Panc1 (cell line): ENCODE results near the gene GPR176. TPM values are rescaled to one million over a fixed set of nuclear protein-coding genes. Genes with fewer than 3 reads are reported as not detected.
A peak's percentile ranks its signal among the peaks of the same experiment; 100 is the strongest.

Experiments used
- ATAC-seq: fragments of 200-7000 bp; cut with Tn5 transposase; 2 replicates; pipeline ENCODE4 v1.9.1; 2020; ENCODE audit warnings: mild to moderate bottlenecking, moderate library complexity
- BruUV-seq: library from RNA; stranded (reverse); fragments of 400-500 nt; replicated peaks from 2 replicates; lab custom pipeline; 2021; lab: Mats Ljungman, UMichigan
- CTCF ChIA-PET: fragments of 300-600 bp; sonication (Branson Sonifier 250); formaldehyde crosslinking; loops from one replicate; lab custom pipeline; 2022; ENCODE audit warnings: antibody characterized with exemption; lab: Charles Lee
- POLR2A ChIA-PET: fragments of 300-600 bp; sonication (Branson Sonifier 250); formaldehyde crosslinking; loops from one replicate; lab custom pipeline; 2022; ENCODE audit warnings: antibody characterized with exemption; lab: Charles Lee
- DNase-seq: peaks from one replicate; pipeline ENCODE4 v3.0.0-alpha.2; 2010; ENCODE audit warnings: low read depth, low spot score
- H3K27ac ChIP-seq: 2 replicates; pipeline ENCODE4 v1.5.1; 2011; ENCODE audit warnings: mild to moderate bottlenecking, low read length, inconsistent platforms
- H3K27me3 ChIP-seq: fragments of 200-500 bp; sonication (Bioruptor generic); 2 replicates; pipeline ENCODE4 v1.6.0; 2014; ENCODE audit warnings: low read length, inconsistent platforms; ENCODE audit not compliant: control insufficient read depth, insufficient read depth
- H3K36me3 ChIP-seq: fragments of 200-500 bp; sonication (Bioruptor generic); 2 replicates; pipeline ENCODE4 v1.5.1; 2014; ENCODE audit warnings: inconsistent platforms, mild to moderate bottlenecking, low read length, moderate library complexity; ENCODE audit not compliant: control insufficient read depth, insufficient read depth
- H3K4me1 ChIP-seq: 2 replicates; pipeline ENCODE4 v1.5.1; 2011; ENCODE audit warnings: inconsistent platforms, mild to moderate bottlenecking, low read length, moderate library complexity; ENCODE audit not compliant: control insufficient read depth, insufficient read depth
- H3K4me3 ChIP-seq, 2 experiments: 2 replicates each; pipeline ENCODE4 v1.5.1; 2011 to 2012; ENCODE audit warnings: low read depth in 2 of 2, low read length in 2 of 2, mild to moderate bottlenecking in 2 of 2, inconsistent platforms in 1 of 2, moderate library complexity in 1 of 2
- H3K9me3 ChIP-seq: fragments of 200-500 bp; sonication (Bioruptor generic); 2 replicates; pipeline ENCODE4 v1.5.1; 2014; ENCODE audit warnings: low read depth, mild to moderate bottlenecking, inconsistent platforms, low read length, moderate library complexity; ENCODE audit not compliant: control insufficient read depth, insufficient read depth
- POLR2AphosphoS5 ChIP-seq: IDR thresholded peaks from 2 replicates; pipeline ENCODE4 v1.6.1; 2012; ENCODE audit warnings: mild to moderate bottlenecking, low read depth, low read length, moderate library complexity
- SIN3A ChIP-seq: IDR thresholded peaks from 2 replicates; pipeline ENCODE4 v1.6.1; 2012; ENCODE audit warnings: low read depth, mild to moderate bottlenecking, low read length, moderate library complexity, borderline replicate concordance; ENCODE audit not compliant: insufficient read depth
- TCF7L2 ChIP-seq: IDR thresholded peaks from 2 replicates; pipeline ENCODE4 v1.6.1; 2011; ENCODE audit warnings: mild to moderate bottlenecking, low read depth, low read length, inconsistent platforms
- in situ Hi-C: cut with HindIII; loops from 2 replicates; pipeline ENCODE4 v1.10.0; 2016; ENCODE audit warnings: low sequenced_read_pairs, low pct_unique_long_range_greater_than_20kb
- intact Hi-C: fragments of 100-400 bp; cut with micrococcal nuclease; formaldehyde crosslinking; loops from one replicate; pipeline ENCODE4 v1.10.0; 2022; ENCODE audit not compliant: unreplicated experiment
- total RNA-seq: library from RNA; stranded (reverse); gene quantifications from one replicate; pipeline ENCODE4 v1.2.1, GENCODE V29; 2021; ENCODE audit not compliant: unreplicated experiment
- TF ChIP-seq, protein P1 (sequence below): fragments of 450-650 bp; IDR thresholded peaks from 2 replicates; pipeline ENCODE4 v1.5.1; 2017; ENCODE audit warnings: mild to moderate bottlenecking
- TF ChIP-seq, protein P2 (sequence below), 2 experiments: IDR thresholded peaks; 2 replicates each; pipeline ENCODE4 v1.6.1; 2011 to 2012; ENCODE audit warnings: low read depth in 2 of 2, control low read depth in 1 of 2, low read length in 1 of 2, mild to moderate bottlenecking in 1 of 2, moderate library complexity in 1 of 2; ENCODE audit not compliant: insufficient read depth in 1 of 2

The GPR176 gene
- total RNA-seq, 1 experiment from 2014 or later = 12.7 TPM

GRCh38 chr15:39781967-39782302 lies 138.1 kb downstream of the GPR176 start:
- BruUV-seq = no TSS peak
- peak overlapping the region; percentile 63 to 93 for H3K4me3 ChIP-seq
- ATAC-seq (no peak), DNase-seq (no peak)
- peaks cover 37% of the 10 kb centered on the region for H3K4me1 ChIP-seq
- ChIA-PET POLR2A (interaction anchor here (0.7 to 1.0 kb wide), 2 partner anchors 41 to 808 kb away, joined by 3 read pairs; no protein-coding TSS in a partner anchor), CTCF (interaction anchor here (0.9 kb wide), 1 partner anchor 152 kb away, joined by 3 read pairs; the partner anchor contains the start of gene EIF2AK4)
- H3K27ac ChIP-seq = peak overlapping the region; percentile 82
- H3K9me3 ChIP-seq = no peaks in the 10 kb centered on the region
- intact Hi-C loops = loop anchor here (10.0 kb wide), 1 partner anchor 253 kb away; the partner anchor contains the start of gene SRP14
- no peaks in the 10 kb centered on the region for H3K36me3 ChIP-seq
- in situ Hi-C loops = no loop called here
- no peaks in the 10 kb centered on the region for H3K27me3 ChIP-seq
- TF ChIP-seq POLR2AphosphoS5 (no peak), TCF7L2 (no peak), SIN3A (no peak)
- TF ChIP-seq, protein P1, sequence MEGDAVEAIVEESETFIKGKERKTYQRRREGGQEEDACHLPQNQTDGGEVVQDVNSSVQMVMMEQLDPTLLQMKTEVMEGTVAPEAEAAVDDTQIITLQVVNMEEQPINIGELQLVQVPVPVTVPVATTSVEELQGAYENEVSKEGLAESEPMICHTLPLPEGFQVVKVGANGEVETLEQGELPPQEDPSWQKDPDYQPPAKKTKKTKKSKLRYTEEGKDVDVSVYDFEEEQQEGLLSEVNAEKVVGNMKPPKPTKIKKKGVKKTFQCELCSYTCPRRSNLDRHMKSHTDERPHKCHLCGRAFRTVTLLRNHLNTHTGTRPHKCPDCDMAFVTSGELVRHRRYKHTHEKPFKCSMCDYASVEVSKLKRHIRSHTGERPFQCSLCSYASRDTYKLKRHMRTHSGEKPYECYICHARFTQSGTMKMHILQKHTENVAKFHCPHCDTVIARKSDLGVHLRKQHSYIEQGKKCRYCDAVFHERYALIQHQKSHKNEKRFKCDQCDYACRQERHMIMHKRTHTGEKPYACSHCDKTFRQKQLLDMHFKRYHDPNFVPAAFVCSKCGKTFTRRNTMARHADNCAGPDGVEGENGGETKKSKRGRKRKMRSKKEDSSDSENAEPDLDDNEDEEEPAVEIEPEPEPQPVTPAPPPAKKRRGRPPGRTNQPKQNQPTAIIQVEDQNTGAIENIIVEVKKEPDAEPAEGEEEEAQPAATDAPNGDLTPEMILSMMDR = no peak
- TF ChIP-seq, protein P2, sequence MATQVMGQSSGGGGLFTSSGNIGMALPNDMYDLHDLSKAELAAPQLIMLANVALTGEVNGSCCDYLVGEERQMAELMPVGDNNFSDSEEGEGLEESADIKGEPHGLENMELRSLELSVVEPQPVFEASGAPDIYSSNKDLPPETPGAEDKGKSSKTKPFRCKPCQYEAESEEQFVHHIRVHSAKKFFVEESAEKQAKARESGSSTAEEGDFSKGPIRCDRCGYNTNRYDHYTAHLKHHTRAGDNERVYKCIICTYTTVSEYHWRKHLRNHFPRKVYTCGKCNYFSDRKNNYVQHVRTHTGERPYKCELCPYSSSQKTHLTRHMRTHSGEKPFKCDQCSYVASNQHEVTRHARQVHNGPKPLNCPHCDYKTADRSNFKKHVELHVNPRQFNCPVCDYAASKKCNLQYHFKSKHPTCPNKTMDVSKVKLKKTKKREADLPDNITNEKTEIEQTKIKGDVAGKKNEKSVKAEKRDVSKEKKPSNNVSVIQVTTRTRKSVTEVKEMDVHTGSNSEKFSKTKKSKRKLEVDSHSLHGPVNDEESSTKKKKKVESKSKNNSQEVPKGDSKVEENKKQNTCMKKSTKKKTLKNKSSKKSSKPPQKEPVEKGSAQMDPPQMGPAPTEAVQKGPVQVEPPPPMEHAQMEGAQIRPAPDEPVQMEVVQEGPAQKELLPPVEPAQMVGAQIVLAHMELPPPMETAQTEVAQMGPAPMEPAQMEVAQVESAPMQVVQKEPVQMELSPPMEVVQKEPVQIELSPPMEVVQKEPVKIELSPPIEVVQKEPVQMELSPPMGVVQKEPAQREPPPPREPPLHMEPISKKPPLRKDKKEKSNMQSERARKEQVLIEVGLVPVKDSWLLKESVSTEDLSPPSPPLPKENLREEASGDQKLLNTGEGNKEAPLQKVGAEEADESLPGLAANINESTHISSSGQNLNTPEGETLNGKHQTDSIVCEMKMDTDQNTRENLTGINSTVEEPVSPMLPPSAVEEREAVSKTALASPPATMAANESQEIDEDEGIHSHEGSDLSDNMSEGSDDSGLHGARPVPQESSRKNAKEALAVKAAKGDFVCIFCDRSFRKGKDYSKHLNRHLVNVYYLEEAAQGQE (IDR thresholded peaks at IDR 0.05; ENCODE audit: insufficient read depth in 1 of 2, low read depth in 2 of 2, low read length in 1 of 2) = no peak

DNA sequence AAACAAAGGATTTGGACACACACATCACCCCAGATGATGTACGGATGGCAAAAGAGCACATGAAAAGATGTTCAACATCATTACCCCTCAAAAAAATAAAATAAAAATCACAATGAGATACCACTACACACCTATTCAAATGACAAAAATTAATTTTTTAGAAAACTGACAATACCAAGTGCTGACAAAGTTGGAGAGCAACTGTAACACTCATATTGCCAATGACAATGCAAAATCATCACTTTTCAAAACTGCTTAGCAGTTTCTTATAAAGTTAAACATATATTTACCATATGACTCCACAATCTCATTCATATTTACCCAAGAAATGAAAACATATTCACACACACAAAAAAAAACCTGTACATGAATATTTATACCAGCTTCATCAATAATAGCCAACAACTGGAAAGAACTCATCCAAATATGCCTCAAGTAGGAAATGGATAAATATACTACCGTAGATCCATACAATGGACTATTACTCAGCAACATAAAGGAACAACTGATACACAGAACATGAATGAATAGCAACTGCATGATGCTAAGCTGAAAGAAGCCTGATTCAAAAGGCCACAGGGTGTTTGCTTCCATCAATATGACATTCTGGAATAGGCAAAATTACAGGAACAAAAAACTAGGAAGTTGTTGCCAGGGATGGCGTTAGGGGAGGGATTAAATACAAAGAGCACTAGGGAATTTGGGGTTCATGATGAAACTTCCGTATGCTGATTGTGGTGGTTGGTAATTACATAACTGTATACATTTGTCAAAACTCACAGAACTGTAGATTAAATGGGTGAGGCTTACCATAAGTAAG lies 138.7 kb downstream of the GPR176 start:
- Histone ChIP-seq H3K36me3 (no peaks in the 10 kb centered on the region), H3K27me3 (no peaks in the 10 kb centered on the region), H3K4me1 (peaks cover 35% of the 10 kb centered on the region), H3K9me3 (no peaks in the 10 kb centered on the region), H3K4me3 (peak overlapping the region; percentile 63 to 93; a peak in 3 of 4 replicates), H3K27ac (peak overlapping the region; percentile 82)
- TSS peak; percentile 82 for BruUV-seq
- in situ Hi-C loops (no loop called here), intact Hi-C loops (loop anchor here (10.0 kb wide), 1 partner anchor 253 kb away; the partner anchor contains the start of gene SRP14)
- CTCF ChIA-PET = no interaction called here
- POLR2A ChIA-PET = no interaction called here
- TF ChIP-seq, protein P1 = no peak
- TF ChIP-seq, protein P2 (IDR thresholded peaks at IDR 0.05; ENCODE audit: insufficient read depth in 1 of 2, low read depth in 2 of 2, low read length in 1 of 2) = no peak
- TF ChIP-seq POLR2AphosphoS5 (no peak), SIN3A (no peak), TCF7L2 (no peak)
- DNase-seq = no peak
- ATAC-seq = no peak
